Measurements from ENCODE around the gene CDT1. TPM values are rescaled to one million over a fixed set of nuclear protein-coding genes. Genes with fewer than 3 reads are reported as not detected.

Gene CDT1
- total RNA-seq (2014; rRNA removed; shearing (Covaris generic)) = 13.8 and 17.4 TPM in 2 replicates
- 38.1 and 45.4 TPM in 2 replicates for polyA plus RNA-seq (2015; cell fraction: cytosol; rRNA removed)
- 10.3 and 23.5 TPM in 2 replicates for polyA plus RNA-seq (2015; cell fraction: nucleus; rRNA removed)

GRCh38 chr16:88803264-88803987, at the start of gene CDT1:
CDT1 (plus strand) TSS chr16:88803789; CDS start chr16:88803832, 43 bp downstream.
- peak; percentile 58 for DNase-seq (ENCODE audit: low read depth, low spot score)
- in situ Hi-C loops (cut with HindIII; ENCODE audit: low pct_unique_long_range_greater_than_20kb, low sequenced_read_pairs) = no loop called here

- DNase-seq (ENCODE audit: low read depth, low spot score) = no peak
- in situ Hi-C loops (cut with HindIII; ENCODE audit: low pct_unique_long_range_greater_than_20kb, low sequenced_read_pairs) = no loop called here
These were observed 49.3 kb upstream of the CDT1 start for GRCh38 chr16:88754109-88754911.

GRCh38 chr16:88754912-88755744, 48.5 kb upstream of the CDT1 start:
- in situ Hi-C loops (cut with HindIII; ENCODE audit: low pct_unique_long_range_greater_than_20kb, low sequenced_read_pairs) = no loop called here
- peak; percentile 51 for DNase-seq (ENCODE audit: low read depth, low spot score)

GRCh38 chr16:88755745-88756443, 47.7 kb upstream of the CDT1 start:
- DNase-seq (ENCODE audit: low read depth, low spot score) = no peak
- in situ Hi-C loops (cut with HindIII; ENCODE audit: low pct_unique_long_range_greater_than_20kb, low sequenced_read_pairs) = no loop called here

GRCh38 chr16:88758227-88758943, 45.2 kb upstream of the CDT1 start:
- in situ Hi-C loops (cut with HindIII; ENCODE audit: low pct_unique_long_range_greater_than_20kb, low sequenced_read_pairs) = no loop called here

GRCh38 chr16:88758944-88759244, 44.7 kb upstream of the CDT1 start:
- in situ Hi-C loops (cut with HindIII; ENCODE audit: low pct_unique_long_range_greater_than_20kb, low sequenced_read_pairs) = no loop called here
- no peak for DNase-seq (ENCODE audit: low read depth, low spot score)

More at GRCh38 chr16:88758227-88758943, 45.2 kb upstream of the CDT1 start:
- no peak for DNase-seq (ENCODE audit: low read depth, low spot score)

- DNase-seq (ENCODE audit: low read depth, low spot score) = no peak
- in situ Hi-C loops (cut with HindIII; ENCODE audit: low pct_unique_long_range_greater_than_20kb, low sequenced_read_pairs) = no loop called here
These were observed 44.2 kb upstream of the CDT1 start for GRCh38 chr16:88759245-88759975.

GRCh38 chr16:88759976-88760350, 43.6 kb upstream of the CDT1 start:
- no peak for DNase-seq (ENCODE audit: low read depth, low spot score)
- in situ Hi-C loops (cut with HindIII; ENCODE audit: low pct_unique_long_range_greater_than_20kb, low sequenced_read_pairs) = no loop called here

GRCh38 chr16:88760424-88761142, 43.0 kb upstream of the CDT1 start:
- no peak for DNase-seq (ENCODE audit: low read depth, low spot score)
- in situ Hi-C loops (cut with HindIII; ENCODE audit: low pct_unique_long_range_greater_than_20kb, low sequenced_read_pairs) = no loop called here

GRCh38 chr16:88761143-88761534, 42.5 kb upstream of the CDT1 start:
- DNase-seq (ENCODE audit: low read depth, low spot score) = no peak
- in situ Hi-C loops (cut with HindIII; ENCODE audit: low pct_unique_long_range_greater_than_20kb, low sequenced_read_pairs) = no loop called here

- in situ Hi-C loops (cut with HindIII; ENCODE audit: low pct_unique_long_range_greater_than_20kb, low sequenced_read_pairs) = no loop called here
- no peak for DNase-seq (ENCODE audit: low read depth, low spot score)
These were observed 41.8 kb upstream of the CDT1 start for GRCh38 chr16:88761830-88762229.

- in situ Hi-C loops (cut with HindIII; ENCODE audit: low pct_unique_long_range_greater_than_20kb, low sequenced_read_pairs) = no loop called here
- DNase-seq (ENCODE audit: low read depth, low spot score) = no peak
These were observed 41.2 kb upstream of the CDT1 start for GRCh38 chr16:88762258-88762870.

GRCh38 chr16:88762941-88763340, 40.6 kb upstream of the CDT1 start:
- no peak for DNase-seq (ENCODE audit: low read depth, low spot score)
- in situ Hi-C loops (cut with HindIII; ENCODE audit: low pct_unique_long_range_greater_than_20kb, low sequenced_read_pairs) = no loop called here

GRCh38 chr16:88763502-88764053, 40.0 kb upstream of the CDT1 start:
- DNase-seq (ENCODE audit: low read depth, low spot score) = no peak
- in situ Hi-C loops (cut with HindIII; ENCODE audit: low pct_unique_long_range_greater_than_20kb, low sequenced_read_pairs) = no loop called here

- DNase-seq (ENCODE audit: low read depth, low spot score) = no peak
- in situ Hi-C loops (cut with HindIII; ENCODE audit: low pct_unique_long_range_greater_than_20kb, low sequenced_read_pairs) = no loop called here
These were observed 39.5 kb upstream of the CDT1 start for GRCh38 chr16:88764080-88764479.
